GM18508 (cell line): ENCODE data around the gene SOWAHB.
"Not testable (repeated sequence)": the region's sequence is repeated elsewhere in the genome, so short reads cannot be mapped to it uniquely, and the experiment has no call there.

Experiments used
- ATAC-seq: cut with Tn5 transposase; IDR thresholded peaks from one replicate; pipeline ENCODE4 v1.9.1; 2021; ENCODE audit warnings: moderate number of reproducible peaks; ENCODE audit not compliant: insufficient read depth, unreplicated experiment

Gene SOWAHB

GRCh38 chr4:76896614-76897535 is 1.1 kb downstream of the SOWAHB start:
- ATAC-seq, result no peak

DNA sequence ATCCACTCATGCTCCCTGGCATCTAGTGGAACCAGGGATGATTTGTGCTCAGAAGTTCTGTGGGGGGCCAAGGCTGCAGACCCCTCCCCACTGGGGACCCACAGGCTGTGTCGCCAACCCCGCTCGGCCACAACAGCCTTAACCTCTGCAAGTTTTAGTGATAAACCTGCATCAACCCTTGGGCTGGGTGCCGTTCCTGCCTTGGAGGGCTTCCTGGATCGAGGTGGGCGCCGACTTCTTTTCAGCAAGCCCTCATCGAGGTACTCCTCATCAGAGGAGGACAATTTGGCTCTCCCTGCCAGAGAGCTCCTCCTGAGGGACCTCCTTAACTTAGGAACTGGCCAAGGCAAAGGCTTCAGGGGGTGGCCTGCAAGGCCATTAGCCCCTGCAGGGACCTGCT is 1.9 kb downstream of the SOWAHB start:
- no peak for ATAC-seq

GRCh38 chr4:76895619-76896018 is 2.3 kb downstream of the SOWAHB start:
- no peak for ATAC-seq

GRCh38 chr4:76894537-76895255 is 3.2 kb downstream of the SOWAHB start:
- no peak for ATAC-seq

GRCh38 chr4:76892601-76893000 is 5.3 kb downstream of the SOWAHB start:
- ATAC-seq, result no peak

DNA sequence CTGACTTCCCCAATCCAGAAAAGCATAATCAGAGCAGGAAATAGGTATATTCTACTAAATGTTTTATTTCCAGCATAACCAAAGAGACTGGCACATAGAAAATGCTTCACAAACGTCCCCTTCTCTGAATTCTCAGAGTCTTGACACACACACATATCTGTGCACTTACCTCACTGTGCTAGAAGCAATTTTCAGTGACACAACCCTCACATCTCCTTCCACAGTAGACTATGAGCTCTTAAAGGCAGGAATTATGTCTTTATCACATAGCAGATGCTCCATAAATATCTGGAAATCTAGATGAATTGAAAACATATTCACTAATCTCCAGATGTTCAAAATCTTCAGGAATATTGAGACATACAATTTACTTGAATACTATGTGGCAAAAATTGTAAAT is 5.9 kb downstream of the SOWAHB start:
- no peak for ATAC-seq

- no peak for ATAC-seq
Measured at GRCh38 chr4:76886848-76887441, 11.0 kb downstream of the SOWAHB start.

DNA sequence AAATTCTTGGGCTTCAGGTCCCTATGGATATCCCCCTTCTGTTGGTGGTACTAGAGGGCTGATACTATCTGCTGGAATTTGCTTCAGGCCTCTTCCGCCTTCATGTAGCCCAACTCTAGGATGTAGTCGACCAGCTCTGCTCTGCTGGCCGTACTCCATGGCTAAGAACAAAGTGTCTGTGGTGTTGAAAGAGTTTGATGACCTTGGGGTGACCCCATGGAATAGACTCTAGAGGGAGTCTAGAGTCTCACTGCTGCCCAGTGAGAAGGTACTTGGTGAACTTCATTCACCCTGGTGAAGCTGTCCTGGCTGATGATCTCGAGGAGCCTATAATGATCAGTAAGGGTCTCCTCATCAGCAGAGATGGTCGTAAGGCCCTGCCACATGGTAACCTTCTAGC is 11.7 kb downstream of the SOWAHB start:
- no peak for ATAC-seq

GRCh38 chr4:76883147-76883546 is 14.8 kb downstream of the SOWAHB start:
- ATAC-seq, result no peak

- no peak for ATAC-seq
Measured at GRCh38 chr4:76882630-76883029, 15.3 kb downstream of the SOWAHB start.

DNA sequence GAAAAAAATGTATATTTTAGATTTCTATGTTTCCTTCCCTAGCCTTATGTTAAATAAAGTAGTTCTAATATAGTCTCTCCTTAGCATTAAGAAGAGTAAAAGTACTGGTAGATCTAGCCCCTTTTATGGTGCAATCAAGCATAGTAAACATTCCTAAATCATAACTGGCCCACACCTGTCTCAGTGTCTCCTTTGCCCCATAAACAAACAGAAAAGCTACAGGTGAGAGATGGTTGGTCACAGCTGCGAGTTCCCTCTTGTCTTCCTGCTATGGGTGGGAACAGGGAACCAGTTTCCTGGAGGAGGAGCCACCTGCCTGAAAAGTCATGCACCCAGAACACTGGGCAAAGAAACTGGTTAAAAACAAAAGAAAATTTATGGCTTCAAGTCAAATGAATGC is 16.6 kb downstream of the SOWAHB start:
- no peak for ATAC-seq

- ATAC-seq, result no peak
Measured at GRCh38 chr4:76879731-76880364, 18.1 kb downstream of the SOWAHB start.

DNA sequence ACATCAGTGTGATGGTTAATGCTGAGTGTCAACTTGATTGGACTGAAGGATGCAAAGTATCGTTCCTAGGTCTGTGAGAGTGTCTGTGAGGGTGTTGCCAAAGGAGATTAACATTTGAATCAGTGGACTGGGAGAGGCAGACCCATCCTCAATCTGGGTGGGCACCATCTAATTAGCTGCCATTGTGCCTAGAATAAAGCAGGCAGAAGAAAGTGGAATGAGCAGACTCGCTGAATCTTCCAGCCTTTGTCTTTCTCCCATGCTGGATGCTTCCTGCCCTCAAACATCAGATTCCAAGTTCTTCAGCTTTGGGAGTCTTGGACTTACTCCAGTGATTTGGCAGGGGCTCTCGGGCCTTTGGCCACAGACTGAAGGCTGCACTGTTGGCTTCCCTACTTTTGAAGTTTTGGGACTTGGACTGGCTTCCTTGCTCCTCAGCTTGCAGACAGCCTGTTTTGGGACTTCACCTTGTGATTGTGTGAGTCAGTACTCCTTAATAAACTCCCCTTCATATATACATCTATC is 19.2 kb downstream of the SOWAHB start:
- not testable (repeated sequence) for ATAC-seq

- ATAC-seq, result no peak
Measured at GRCh38 chr4:76874176-76874575, 23.8 kb downstream of the SOWAHB start.

GRCh38 chr4:76873495-76873894 is 24.4 kb downstream of the SOWAHB start:
- no peak for ATAC-seq

DNA sequence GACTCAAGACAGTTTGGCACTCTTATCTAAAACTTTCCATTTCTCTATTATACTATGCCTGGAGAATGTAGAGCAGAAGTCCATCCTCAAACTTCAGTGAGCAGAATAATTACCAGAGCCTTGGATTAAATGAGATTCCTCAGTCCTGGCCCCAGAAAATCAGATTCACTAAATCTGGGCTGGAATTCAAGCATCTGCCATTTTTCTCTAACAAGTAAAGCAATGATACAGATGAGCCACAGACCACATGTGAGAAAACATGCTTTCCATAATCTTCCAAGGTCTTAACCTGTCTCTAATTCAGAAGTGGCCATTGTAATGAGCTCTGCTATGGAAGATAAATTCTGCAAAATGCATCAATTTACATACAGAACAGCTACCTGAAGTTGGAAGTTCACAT is 25.4 kb downstream of the SOWAHB start:
- no peak for ATAC-seq

DNA sequence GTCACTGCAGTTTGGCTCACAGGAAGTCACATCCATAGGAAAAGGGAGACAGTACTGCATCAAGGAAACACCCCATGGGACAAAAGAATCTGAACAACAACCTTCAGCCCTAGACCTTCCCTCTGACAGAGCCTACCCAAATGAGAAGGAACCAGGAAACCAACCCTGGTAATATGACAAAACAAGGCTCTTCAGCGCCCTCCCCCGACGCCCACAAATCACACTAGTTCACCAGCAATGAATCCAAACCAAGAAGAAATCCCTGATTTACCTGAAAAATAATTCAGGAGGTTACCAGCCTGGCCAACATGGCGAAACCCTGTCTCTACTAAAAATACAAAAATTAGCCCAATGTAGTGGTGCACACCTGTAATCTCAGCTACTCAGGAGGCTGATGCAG is 29.2 kb downstream of the SOWAHB start:
- not testable (repeated sequence) for ATAC-seq

DNA sequence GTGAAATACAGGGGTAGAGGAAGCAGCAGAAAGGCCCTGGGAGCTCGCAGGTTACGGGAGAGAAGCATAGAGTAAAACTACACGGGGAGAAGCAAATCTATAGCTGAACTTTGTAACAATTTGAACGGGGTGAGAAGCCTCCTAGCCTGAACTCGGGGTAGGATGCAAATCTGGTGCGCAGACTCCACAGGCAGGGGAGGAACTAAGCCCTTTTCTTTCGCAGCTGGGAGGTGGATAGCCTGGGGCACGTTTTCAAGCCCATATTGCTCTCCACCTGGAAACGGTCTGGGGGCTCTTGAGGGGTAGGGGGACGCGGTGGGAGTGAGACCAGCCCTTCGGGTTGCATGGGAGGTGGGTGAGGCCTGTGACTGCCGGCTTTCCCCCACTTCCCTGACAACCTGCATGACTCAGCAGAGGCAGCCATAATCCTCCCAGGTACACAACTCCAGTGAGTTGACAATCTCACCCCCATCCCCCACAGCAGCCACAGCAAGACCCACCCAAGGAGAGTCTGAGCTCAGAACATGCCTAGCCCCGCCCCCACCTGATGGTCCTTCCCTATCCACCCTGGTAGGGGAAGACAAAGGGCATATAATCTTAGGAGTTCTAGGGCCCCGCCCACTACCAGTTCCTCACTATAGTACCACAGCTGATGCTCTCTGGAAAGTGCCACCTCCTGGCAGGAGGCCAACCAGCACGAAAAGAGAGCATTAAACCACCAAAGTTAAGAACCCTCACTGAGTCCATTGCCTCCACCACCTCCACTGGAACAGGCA is 29.9 kb downstream of the SOWAHB start:
- no peak for ATAC-seq

DNA sequence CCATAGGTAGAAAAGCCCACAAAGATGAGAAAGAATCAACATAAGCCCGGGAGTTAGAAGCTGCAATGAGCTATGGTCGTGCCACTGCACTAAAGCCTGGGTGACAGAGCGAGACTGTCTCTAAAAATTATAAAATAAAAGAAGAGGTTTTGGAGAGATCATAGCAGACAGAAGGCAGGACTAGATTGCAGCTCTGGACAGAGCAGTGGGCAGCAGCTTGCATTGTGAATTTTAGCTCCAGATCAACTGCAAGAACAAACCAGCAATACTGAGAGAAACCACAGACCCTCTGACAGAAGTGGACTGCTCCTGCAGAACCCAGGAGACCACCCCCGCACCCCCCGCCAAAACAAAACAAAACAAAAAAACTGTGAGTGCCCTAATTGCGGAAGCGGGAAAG is 30.6 kb downstream of the SOWAHB start:
- no peak for ATAC-seq

GRCh38 chr4:76866641-76867040 is 31.3 kb downstream of the SOWAHB start:
- no peak for ATAC-seq
